GM19193 (cell line): ENCODE measurements around the gene PDE6C.

Experiments
- POLR2A ChIP-seq: IDR thresholded peaks from 4 replicates; pipeline ENCODE4 v1.6.1; 2011; ENCODE audit not compliant: insufficient read depth, insufficient read length; ENCODE audit errors: extremely low read depth

The PDE6C gene

GRCh38 chr10:93584445-93584844 lies 27.9 kb upstream of the PDE6C start:
- TF ChIP-seq POLR2A: no peak

GRCh38 chr10:93589648-93590562 lies 22.4 kb upstream of the PDE6C start:
- TF ChIP-seq POLR2A: no peak

GRCh38 chr10:93590638-93591037 lies 21.7 kb upstream of the PDE6C start:
- TF ChIP-seq POLR2A: no peak

- TF ChIP-seq POLR2A: no peak
Measured at GRCh38 chr10:93591065-93591808, 21.1 kb upstream of the PDE6C start.

GRCh38 chr10:93593254-93593653 lies 19.1 kb upstream of the PDE6C start:
- no peak for TF ChIP-seq POLR2A

DNA sequence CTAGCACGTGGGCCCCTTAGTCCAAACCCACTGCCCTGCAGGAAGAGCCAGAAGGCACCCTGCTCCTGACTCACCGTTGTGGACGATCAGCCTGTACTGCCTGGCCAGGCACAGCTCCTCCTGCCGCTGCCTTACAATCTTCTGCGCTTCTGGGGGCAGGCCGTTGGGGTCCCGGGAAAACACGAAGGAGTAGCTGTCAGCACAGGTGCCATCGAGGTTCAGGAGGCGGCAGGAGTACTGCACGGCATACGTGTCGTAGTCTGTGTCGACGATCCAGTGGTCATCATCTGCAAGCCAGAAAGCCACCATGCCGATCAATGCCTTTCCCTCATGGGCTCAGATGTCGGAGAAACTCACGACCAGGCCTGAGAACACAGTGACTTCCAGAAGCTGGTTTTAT lies 18.6 kb upstream of the PDE6C start:
- TF ChIP-seq POLR2A: no peak

DNA sequence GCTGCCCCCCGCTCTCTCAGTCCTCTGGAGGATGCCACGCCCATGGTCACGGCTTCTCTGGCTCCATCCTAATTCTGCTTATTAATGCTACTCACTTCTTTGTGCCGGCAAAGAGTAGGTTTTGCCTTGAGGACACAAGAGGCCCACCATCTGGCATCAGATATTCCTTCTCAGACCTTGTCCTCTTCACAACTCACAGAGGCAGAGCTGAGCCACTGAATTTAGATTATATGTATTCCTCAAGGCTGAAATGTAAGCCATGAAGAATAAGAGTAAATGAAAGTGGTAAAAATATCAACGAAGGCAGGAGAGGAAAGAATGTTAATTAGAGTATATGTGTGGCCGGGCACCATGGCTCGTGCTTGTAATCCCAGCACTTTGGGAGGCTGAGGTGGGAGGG lies 17.8 kb upstream of the PDE6C start:
- no peak for TF ChIP-seq POLR2A

GRCh38 chr10:93595378-93596161 lies 16.8 kb upstream of the PDE6C start:
- TF ChIP-seq POLR2A: no peak

DNA sequence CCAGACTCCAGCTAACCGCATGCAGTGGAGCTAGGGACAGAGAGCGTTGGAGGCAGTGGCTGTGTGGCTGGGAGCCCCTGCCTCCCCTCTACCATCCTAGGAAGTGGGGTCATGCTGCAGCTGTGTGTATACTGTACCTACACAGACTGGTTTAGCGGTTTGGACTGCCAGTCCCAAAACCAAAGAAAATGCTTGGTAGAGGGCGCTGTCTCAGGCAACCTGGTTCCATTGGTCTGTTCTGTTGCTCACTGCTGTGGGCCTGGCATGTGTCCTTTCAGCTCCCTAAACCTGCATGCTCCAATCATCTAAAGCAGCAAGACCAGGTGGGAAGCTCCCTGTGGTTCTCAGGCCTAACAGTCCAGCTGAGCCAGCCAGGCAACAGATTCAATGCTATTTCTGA lies 15.8 kb upstream of the PDE6C start:
- TF ChIP-seq POLR2A: no peak

DNA sequence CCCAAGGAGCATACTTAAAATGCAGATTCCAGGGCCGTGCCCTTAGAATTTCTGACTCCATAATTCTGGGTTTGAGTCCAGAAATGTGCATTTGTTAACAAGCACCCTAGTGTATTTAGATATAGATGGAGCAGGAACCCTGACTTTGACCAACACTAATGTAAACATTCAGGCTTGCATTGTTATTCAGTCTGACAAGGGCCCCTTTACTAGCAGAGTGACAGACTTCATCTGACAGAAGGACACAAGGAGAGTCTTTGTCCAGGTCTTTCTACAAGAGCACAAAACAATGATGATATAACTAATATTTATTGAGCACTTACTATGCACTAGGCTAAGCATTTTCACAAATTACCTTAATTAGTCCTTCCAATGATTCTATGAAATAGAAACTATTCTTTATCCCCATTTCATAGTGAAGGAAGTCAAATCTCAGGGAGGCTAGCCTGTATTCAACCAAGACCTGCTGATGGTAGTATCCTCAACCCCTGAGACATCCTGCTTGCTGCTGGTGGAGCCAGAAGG lies 15.2 kb upstream of the PDE6C start:
- TF ChIP-seq POLR2A: no peak

DNA sequence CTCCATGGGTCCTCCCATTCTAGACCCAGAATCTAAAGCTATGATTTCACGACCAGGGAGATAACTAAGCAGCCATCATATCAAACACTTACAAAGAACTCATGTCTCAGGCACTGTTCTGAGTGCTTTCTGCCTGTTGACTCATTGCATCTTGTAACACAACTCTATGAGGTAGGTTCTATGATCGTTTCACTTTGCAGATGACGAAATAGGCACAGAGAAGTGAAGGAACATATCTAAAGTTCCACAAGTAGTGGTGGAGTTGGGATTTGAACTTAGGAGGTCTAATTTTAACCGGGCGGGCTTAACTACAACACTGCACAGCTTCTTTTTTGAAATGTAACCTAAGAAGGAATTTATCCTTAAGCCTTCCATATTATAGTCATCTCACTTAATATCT lies 14.2 kb upstream of the PDE6C start:
- TF ChIP-seq POLR2A: no peak

DNA sequence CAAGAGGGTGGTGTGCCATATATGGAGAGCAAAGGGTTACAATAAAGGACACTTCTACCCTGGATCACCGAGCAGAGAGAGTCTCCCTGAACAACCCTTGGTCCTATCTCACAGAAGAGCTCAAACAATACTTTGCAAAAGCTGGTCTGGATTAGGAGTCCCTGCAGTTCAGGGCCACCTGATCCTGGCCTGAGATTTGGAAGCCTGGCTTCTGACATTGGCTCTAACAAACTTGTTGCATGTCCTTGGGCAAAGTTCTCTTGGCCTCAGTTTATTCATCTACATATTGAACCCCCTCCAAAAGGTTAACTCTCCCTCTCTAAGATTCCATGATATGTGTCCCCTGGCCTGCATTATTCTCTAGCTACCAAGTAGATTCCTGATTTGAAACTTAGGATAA lies 13.0 kb upstream of the PDE6C start:
- no peak for TF ChIP-seq POLR2A

DNA sequence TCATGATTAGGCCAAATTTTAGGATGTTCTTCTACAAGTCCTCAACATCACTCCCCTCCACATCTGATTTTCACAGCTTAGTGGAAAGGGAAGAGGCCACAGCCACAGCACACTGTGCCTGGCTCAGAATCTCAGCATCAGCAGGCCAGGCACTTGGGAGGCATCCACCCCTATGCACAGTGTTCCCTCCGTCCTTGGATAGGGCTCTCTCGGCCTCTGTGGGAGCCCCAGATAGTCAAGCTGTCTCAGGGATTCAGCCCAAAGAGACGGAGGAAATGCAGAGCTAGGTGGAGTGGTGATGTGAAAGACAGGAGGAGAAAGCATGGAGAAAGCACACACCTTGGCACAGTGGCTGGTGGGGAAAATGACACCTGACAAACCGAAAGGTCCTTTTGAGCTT lies 12.6 kb upstream of the PDE6C start:
- no peak for TF ChIP-seq POLR2A

- TF ChIP-seq POLR2A: no peak
Measured at GRCh38 chr10:93600446-93601145, 11.7 kb upstream of the PDE6C start.

DNA sequence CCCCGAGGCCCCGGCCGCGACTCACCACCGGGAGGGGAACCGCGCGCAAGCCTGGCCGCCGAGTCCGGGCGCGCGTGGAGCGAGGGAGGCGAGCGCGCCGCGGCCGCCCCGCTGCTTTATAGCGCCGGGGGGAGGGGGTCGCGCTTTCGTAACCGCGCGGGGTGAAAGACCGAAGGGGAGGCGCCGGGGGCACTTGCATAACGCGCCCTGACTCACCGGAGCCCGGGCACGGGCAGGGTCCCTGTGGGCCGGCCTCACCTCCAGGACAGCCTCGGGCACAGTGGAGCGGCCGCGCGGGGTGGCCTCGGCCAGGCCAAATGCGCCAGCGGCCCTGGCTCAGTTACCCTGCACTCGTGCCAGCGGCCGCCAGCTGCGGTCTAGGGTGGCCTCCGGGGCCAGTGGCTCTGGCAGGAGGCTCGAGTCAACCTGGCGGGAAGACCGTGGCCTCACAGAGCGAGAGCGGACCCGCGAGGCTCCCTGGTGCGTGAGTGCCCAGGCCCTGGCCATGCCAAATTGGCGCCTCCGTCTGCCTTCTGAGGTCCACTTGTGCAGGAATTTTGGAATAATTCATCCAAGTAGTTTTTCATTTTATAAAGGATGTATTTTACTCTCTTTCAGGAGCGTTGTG lies 11.1 kb upstream of the PDE6C start, which contains the start of gene RBP4:
Gene RBP4 (minus strand): TSS at position 90 of the 628 bp plus-strand sequence. CDS start 207 bp downstream, outside the sequence.
- no peak for TF ChIP-seq POLR2A

- TF ChIP-seq POLR2A: no peak
Measured at GRCh38 chr10:93601774-93602162, 10.6 kb upstream of the PDE6C start.
